WTC11 (cell line): ENCODE measurements around the gene ANKRD27. TPM values are rescaled to one million over a fixed set of nuclear protein-coding genes. Genes with fewer than 3 reads are reported as not detected.

Experiments used
- ATAC-seq: fragments of 200-7000 bp; cut with Tn5 transposase; 2 replicates; pipeline ENCODE4 v1.10.0; 2021; ENCODE audit warnings: mild to moderate bottlenecking, moderate library complexity
- CTCF ChIA-PET: fragments of 300-600 bp; sonication (Branson Sonifier 250); formaldehyde crosslinking; loops from one replicate; lab custom pipeline; 2021; ENCODE audit warnings: antibody characterized with exemption; lab: Charles Lee
- POLR2A ChIA-PET: fragments of 350-600 bp; sonication (Branson Sonifier 250); formaldehyde crosslinking; loops from one replicate; lab custom pipeline; 2021; ENCODE audit warnings: antibody characterized with exemption; lab: Charles Lee
- DNase-seq: peaks from one replicate; pipeline ENCODE4 v3.0.0; 2021; ENCODE audit warnings: low spot score
- H3K27ac Mint-ChIP-seq: 2 replicates; pipeline ENCODE4 v1.8.0; 2021; ENCODE audit warnings: mixed read lengths
- H3K27me3 Mint-ChIP-seq: 2 replicates; pipeline ENCODE4 v1.8.0; 2021; ENCODE audit warnings: low read depth, mild to moderate bottlenecking, moderate library complexity, mixed read lengths
- H3K36me3 Mint-ChIP-seq: 2 replicates; pipeline ENCODE4 v1.8.0; 2021; ENCODE audit warnings: mixed read lengths
- H3K4me1 Mint-ChIP-seq: 2 replicates; pipeline ENCODE4 v1.8.0; 2022; ENCODE audit warnings: mixed read lengths
- H3K4me3 Mint-ChIP-seq: 2 replicates; pipeline ENCODE4 v1.8.0; 2021; ENCODE audit warnings: mild to moderate bottlenecking, moderate library complexity, mixed read lengths
- H3K9me3 Mint-ChIP-seq: 2 replicates; pipeline ENCODE4 v1.8.0; 2021; ENCODE audit warnings: mixed read lengths
- E2F4 ChIP-seq: sonication (generic); formaldehyde crosslinking; IDR thresholded peaks from 2 replicates; pipeline ENCODE4 v1.8.1; 2022; ENCODE audit warnings: low read depth, mild to moderate bottlenecking, moderate library complexity, missing genetic modification reagents, borderline replicate concordance
- ELF4 ChIP-seq: sonication (generic); formaldehyde crosslinking; IDR thresholded peaks from 2 replicates; pipeline ENCODE4 v1.8.1; 2022; ENCODE audit warnings: low read depth, mild to moderate bottlenecking, moderate library complexity, missing genetic modification reagents
- FOXJ3 ChIP-seq: sonication (generic); formaldehyde crosslinking; IDR thresholded peaks from 2 replicates; pipeline ENCODE4 v1.9.0; 2021; ENCODE audit warnings: missing genetic modification reagents, mild to moderate bottlenecking, borderline replicate concordance
- JAZF1 ChIP-seq: fragments of 250-450 bp; sonication (Bioruptor Pico); IDR thresholded peaks from 2 replicates; pipeline ENCODE4 v1.9.0; 2021; ENCODE audit warnings: moderate library complexity, mild to moderate bottlenecking, inconsistent platforms
- NFYB ChIP-seq: sonication (generic); formaldehyde crosslinking; conservative IDR thresholded peaks from 2 replicates; pipeline ENCODE4 v1.8.0; 2022; ENCODE audit warnings: low read depth, missing genetic modification reagents
- PRDM15 ChIP-seq: sonication (generic); formaldehyde crosslinking; IDR thresholded peaks from 2 replicates; pipeline ENCODE4 v1.8.0; 2022; ENCODE audit warnings: missing genetic modification reagents
- SP1 ChIP-seq: sonication (generic); formaldehyde crosslinking; conservative IDR thresholded peaks from 2 replicates; pipeline ENCODE4 v1.8.1; 2022; ENCODE audit warnings: missing genetic modification reagents
- TEAD1 ChIP-seq: sonication (generic); formaldehyde crosslinking; IDR thresholded peaks from 2 replicates; pipeline ENCODE4 v1.8.0; 2022; ENCODE audit warnings: mild to moderate bottlenecking, missing genetic modification reagents
- USF2 ChIP-seq: sonication (generic); formaldehyde crosslinking; IDR thresholded peaks from 2 replicates; pipeline ENCODE4 v1.8.1; 2023; ENCODE audit warnings: mild to moderate bottlenecking, missing genetic modification reagents, moderate library complexity
- ZNF425 ChIP-seq: fragments of 250-450 bp; sonication (Bioruptor Pico); conservative IDR thresholded peaks from 2 replicates; pipeline ENCODE4 v1.9.0; 2021; ENCODE audit warnings: mild to moderate bottlenecking
- ZNF671 ChIP-seq: fragments of 250-450 bp; sonication (Bioruptor Pico); IDR thresholded peaks from 2 replicates; pipeline ENCODE4 v1.8.0; 2021; ENCODE audit warnings: mild to moderate bottlenecking
- ZSCAN18 ChIP-seq: fragments of 250-450 bp; sonication (Bioruptor Pico); IDR thresholded peaks from 2 replicates; pipeline ENCODE4 v2.1.2; 2022; ENCODE audit warnings: mild to moderate bottlenecking, moderate library complexity
- total RNA-seq: library from RNA; stranded (reverse); gene quantifications from 3 replicates; pipeline ENCODE4 v1.2.3, GENCODE V29; 2021
- TF ChIP-seq, protein P1 (sequence below): fragments of 250-450 bp; sonication (Bioruptor Pico); IDR thresholded peaks from 2 replicates; pipeline ENCODE4 v1.9.0; 2021; ENCODE audit warnings: mild to moderate bottlenecking, borderline replicate concordance
- TF ChIP-seq, protein P2 (sequence below): sonication (generic); formaldehyde crosslinking; IDR thresholded peaks from 2 replicates; pipeline ENCODE4 v1.8.1; 2023; ENCODE audit warnings: mild to moderate bottlenecking, missing genetic modification reagents

Gene ANKRD27
- total RNA-seq, 1 experiment from 2014 or later, result 48.6 TPM

GRCh38 chr19:32637480-32637879 lies 37.5 kb downstream of the ANKRD27 start (continued):
- TF ChIP-seq, protein P1, sequence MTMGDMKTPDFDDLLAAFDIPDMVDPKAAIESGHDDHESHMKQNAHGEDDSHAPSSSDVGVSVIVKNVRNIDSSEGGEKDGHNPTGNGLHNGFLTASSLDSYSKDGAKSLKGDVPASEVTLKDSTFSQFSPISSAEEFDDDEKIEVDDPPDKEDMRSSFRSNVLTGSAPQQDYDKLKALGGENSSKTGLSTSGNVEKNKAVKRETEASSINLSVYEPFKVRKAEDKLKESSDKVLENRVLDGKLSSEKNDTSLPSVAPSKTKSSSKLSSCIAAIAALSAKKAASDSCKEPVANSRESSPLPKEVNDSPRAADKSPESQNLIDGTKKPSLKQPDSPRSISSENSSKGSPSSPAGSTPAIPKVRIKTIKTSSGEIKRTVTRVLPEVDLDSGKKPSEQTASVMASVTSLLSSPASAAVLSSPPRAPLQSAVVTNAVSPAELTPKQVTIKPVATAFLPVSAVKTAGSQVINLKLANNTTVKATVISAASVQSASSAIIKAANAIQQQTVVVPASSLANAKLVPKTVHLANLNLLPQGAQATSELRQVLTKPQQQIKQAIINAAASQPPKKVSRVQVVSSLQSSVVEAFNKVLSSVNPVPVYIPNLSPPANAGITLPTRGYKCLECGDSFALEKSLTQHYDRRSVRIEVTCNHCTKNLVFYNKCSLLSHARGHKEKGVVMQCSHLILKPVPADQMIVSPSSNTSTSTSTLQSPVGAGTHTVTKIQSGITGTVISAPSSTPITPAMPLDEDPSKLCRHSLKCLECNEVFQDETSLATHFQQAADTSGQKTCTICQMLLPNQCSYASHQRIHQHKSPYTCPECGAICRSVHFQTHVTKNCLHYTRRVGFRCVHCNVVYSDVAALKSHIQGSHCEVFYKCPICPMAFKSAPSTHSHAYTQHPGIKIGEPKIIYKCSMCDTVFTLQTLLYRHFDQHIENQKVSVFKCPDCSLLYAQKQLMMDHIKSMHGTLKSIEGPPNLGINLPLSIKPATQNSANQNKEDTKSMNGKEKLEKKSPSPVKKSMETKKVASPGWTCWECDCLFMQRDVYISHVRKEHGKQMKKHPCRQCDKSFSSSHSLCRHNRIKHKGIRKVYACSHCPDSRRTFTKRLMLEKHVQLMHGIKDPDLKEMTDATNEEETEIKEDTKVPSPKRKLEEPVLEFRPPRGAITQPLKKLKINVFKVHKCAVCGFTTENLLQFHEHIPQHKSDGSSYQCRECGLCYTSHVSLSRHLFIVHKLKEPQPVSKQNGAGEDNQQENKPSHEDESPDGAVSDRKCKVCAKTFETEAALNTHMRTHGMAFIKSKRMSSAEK (CRISPR knock-in tag), result no peak
- TF ChIP-seq, all 79 proteins: peak for 0

- no peak for DNase-seq
- H3K9me3 Mint-ChIP-seq, result no peaks in the 10 kb centered on the region
- ChIA-PET CTCF (interaction anchor here (0.6 to 1.1 kb wide), 2 partner anchors 21 to 50 kb away, joined by 3 read pairs; no protein-coding TSS in a partner anchor), POLR2A (no interaction called here)
- H3K36me3 Mint-ChIP-seq, result peaks cover 27% of the 10 kb centered on the region
- no peak overlapping the region for H3K27ac Mint-ChIP-seq
- no peak overlapping the region for H3K4me3 Mint-ChIP-seq
- no peaks in the 10 kb centered on the region for H3K4me1 Mint-ChIP-seq
- no peak for ATAC-seq
- no peaks in the 10 kb centered on the region for H3K27me3 Mint-ChIP-seq
- TF ChIP-seq SP1 (no peak), ELF4 (CRISPR knock-in tag) (no peak), E2F4 (no peak), USF2 (CRISPR knock-in tag) (no peak), ZSCAN18 (CRISPR knock-in tag) (no peak), NFYB (CRISPR knock-in tag) (no peak), PRDM15 (no peak), FOXJ3 (no peak), JAZF1 (CRISPR knock-in tag) (no peak), TEAD1 (CRISPR knock-in tag) (no peak), ZNF671 (CRISPR knock-in tag) (no peak), ZNF425 (CRISPR knock-in tag) (no peak)
- TF ChIP-seq, protein P2, sequence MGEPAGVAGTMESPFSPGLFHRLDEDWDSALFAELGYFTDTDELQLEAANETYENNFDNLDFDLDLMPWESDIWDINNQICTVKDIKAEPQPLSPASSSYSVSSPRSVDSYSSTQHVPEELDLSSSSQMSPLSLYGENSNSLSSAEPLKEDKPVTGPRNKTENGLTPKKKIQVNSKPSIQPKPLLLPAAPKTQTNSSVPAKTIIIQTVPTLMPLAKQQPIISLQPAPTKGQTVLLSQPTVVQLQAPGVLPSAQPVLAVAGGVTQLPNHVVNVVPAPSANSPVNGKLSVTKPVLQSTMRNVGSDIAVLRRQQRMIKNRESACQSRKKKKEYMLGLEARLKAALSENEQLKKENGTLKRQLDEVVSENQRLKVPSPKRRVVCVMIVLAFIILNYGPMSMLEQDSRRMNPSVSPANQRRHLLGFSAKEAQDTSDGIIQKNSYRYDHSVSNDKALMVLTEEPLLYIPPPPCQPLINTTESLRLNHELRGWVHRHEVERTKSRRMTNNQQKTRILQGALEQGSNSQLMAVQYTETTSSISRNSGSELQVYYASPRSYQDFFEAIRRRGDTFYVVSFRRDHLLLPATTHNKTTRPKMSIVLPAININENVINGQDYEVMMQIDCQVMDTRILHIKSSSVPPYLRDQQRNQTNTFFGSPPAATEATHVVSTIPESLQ (CRISPR knock-in tag), result no peak
- TF ChIP-seq, protein P1 (CRISPR knock-in tag), result no peak
Measured at GRCh38 chr19:32631381-32631780, 43.6 kb downstream of the ANKRD27 start.
